HepG2 (cell line): ENCODE data around the gene PTPN13. TPM values are rescaled to one million over a fixed set of nuclear protein-coding genes. Genes with fewer than 3 reads are reported as not detected.

Source experiments
- ATAC-seq: fragments of 200-7000 bp; cut with Tn5 transposase; 3 replicates; pipeline ENCODE4 v1.9.1; 2020; ENCODE audit warnings: mild to moderate bottlenecking, moderate library complexity
- BruUV-seq: library from RNA; stranded (reverse); fragments of 400-500 nt; replicated peaks from 2 replicates; lab custom pipeline; 2021; lab: Mats Ljungman, UMichigan
- CTCF ChIA-PET: fragments of 300-600 bp; formaldehyde crosslinking; extraction: SDS; loops from one replicate; lab custom pipeline; 2021; ENCODE audit warnings: low total read pairs, inconsistent platforms, low intra/inter-chr PET ratio; lab: Yijun Ruan, JAX
- POLR2A ChIA-PET: fragments of 350-600 bp; sonication (Branson Sonifier 250); formaldehyde crosslinking; loops from one replicate; lab custom pipeline; 2020; ENCODE audit warnings: antibody characterized with exemption, inconsistent platforms; lab: Yijun Ruan, JAX
- DNase-seq: peaks from one replicate; pipeline ENCODE4 v3.0.0-alpha.2; 2015; ENCODE audit warnings: low spot score
- FAIRE-seq: peaks from 3 replicates; lab custom pipeline; 2011; peaks lifted over from hg19 to GRCh38; lab: Jason Lieb, UNC
- H2AFZ ChIP-seq: one replicate; pipeline ENCODE4 v1.6.1; 2011; ENCODE audit warnings: low read length, inconsistent platforms
- H3K27ac ChIP-seq: fragments of 300-600 bp; 3 replicates; pipeline ENCODE4 v1.8.0; 2011; ENCODE audit warnings: mixed run types, mild to moderate bottlenecking, mixed read lengths, low read length, inconsistent platforms; ENCODE audit not compliant: insufficient read depth; ENCODE audit errors: extremely low read length
- H3K27me3 ChIP-seq, 2 experiments: fragments of 200-600 bp in 1 of 2; 2 replicates in 1 of 2; 3 replicates in 1 of 2; pipeline versions ENCODE4 v1.6.0 to v1.8.0; 2011; ENCODE audit warnings: low read length in 2 of 2, mild to moderate bottlenecking in 2 of 2, moderate library complexity in 2 of 2, inconsistent platforms in 1 of 2; ENCODE audit not compliant: insufficient read depth in 2 of 2, control insufficient read depth in 1 of 2
- H3K36me3 ChIP-seq, 2 experiments: fragments of 200-600 bp in 1 of 2; replicated peaks in 1 of 2; 2 replicates in 1 of 2; 3 replicates in 1 of 2; pipeline versions ENCODE4 v1.5.1 to v1.8.0; 2011; ENCODE audit warnings: low read length in 2 of 2, inconsistent platforms in 1 of 2; ENCODE audit not compliant: insufficient read depth in 2 of 2, control insufficient read depth in 1 of 2
- H3K4me1 ChIP-seq: 2 replicates; pipeline ENCODE4 v1.5.1; 2012; ENCODE audit warnings: low read length, inconsistent platforms; ENCODE audit not compliant: insufficient read depth
- H3K4me2 ChIP-seq: 2 replicates; pipeline ENCODE4 v1.6.0; 2011; ENCODE audit warnings: low read depth, low read length, inconsistent platforms
- H3K4me3 ChIP-seq, 3 experiments: fragments of 200-600 bp in 1 of 3; sonication (generic), shearing (Covaris generic) in 1 of 3; replicated peaks in 1 of 3; 2 replicates each; pipeline ENCODE4 v1.5.1; 2011 to 2016; ENCODE audit warnings: low read length in 3 of 3, inconsistent platforms in 2 of 3, low read depth in 2 of 3, mild to moderate bottlenecking in 2 of 3, control low read depth in 1 of 3, mixed read lengths in 1 of 3; ENCODE audit not compliant: insufficient read depth in 1 of 3
- H3K79me2 ChIP-seq: one replicate; pipeline ENCODE4 v1.6.1; 2011; ENCODE audit warnings: low read length, inconsistent platforms; ENCODE audit not compliant: insufficient read depth
- H3K9ac ChIP-seq: 2 replicates; pipeline ENCODE4 v1.6.0; 2011; ENCODE audit warnings: mild to moderate bottlenecking, low read depth, low read length, inconsistent platforms; ENCODE audit not compliant: insufficient read depth
- H3K9me3 ChIP-seq: 2 replicates; pipeline ENCODE4 v1.5.1; 2012; ENCODE audit warnings: mild to moderate bottlenecking, low read length
- H4K20me1 ChIP-seq: 2 replicates; pipeline ENCODE4 v1.6.0; 2011; ENCODE audit warnings: inconsistent platforms, mild to moderate bottlenecking, low read length, moderate library complexity; ENCODE audit not compliant: insufficient read depth
- AKAP8 ChIP-seq: sonication (generic); formaldehyde crosslinking; IDR thresholded peaks from 2 replicates; pipeline ENCODE4 v1.5.1; 2020; ENCODE audit warnings: mild to moderate bottlenecking, missing genetic modification reagents
- ARID3A ChIP-seq: IDR thresholded peaks from 2 replicates; pipeline ENCODE4 v1.6.1; 2012; ENCODE audit warnings: low read depth, low read length, improper control_type of control experiment
- ATRX ChIP-seq: sonication (generic); formaldehyde crosslinking; IDR thresholded peaks from 2 replicates; pipeline ENCODE4 v1.4.0; 2020; ENCODE audit warnings: missing genetic modification reagents, borderline replicate concordance
- KLF9 ChIP-seq: IDR thresholded peaks from 2 replicates; pipeline ENCODE4 v1.6.1; 2016; ENCODE audit warnings: low read depth
- PAF1 ChIP-seq: IDR thresholded peaks from 2 replicates; pipeline ENCODE4 v1.6.1; 2016; ENCODE audit warnings: missing genetic modification reagents, missing compliant biosample characterization
- SRY ChIP-seq: sonication (generic); formaldehyde crosslinking; IDR thresholded peaks from 2 replicates; pipeline ENCODE4 v1.8.0; 2022; ENCODE audit warnings: mild to moderate bottlenecking, missing genetic modification reagents
- STAT5B ChIP-seq: sonication (generic); formaldehyde crosslinking; IDR thresholded peaks from 2 replicates; pipeline ENCODE4 v1.4.0; 2020; ENCODE audit warnings: missing genetic modification reagents
- ZNF704 ChIP-seq: sonication (generic); formaldehyde crosslinking; IDR thresholded peaks from 2 replicates; pipeline ENCODE4 v1.8.1; 2023; ENCODE audit warnings: mild to moderate bottlenecking, inconsistent platforms, moderate library complexity, missing genetic modification reagents, borderline replicate concordance
- WGBS: methylation state at CpG from one replicate; pipeline ENCODE4 v1.1.6; 2017; ENCODE audit warnings: low lambda C conversion rate; 5-methylcytosine and 5-hydroxymethylcytosine counted together
- in situ Hi-C: cut with HindIII; loops from 2 replicates; pipeline ENCODE4 v1.10.0; 2017; ENCODE audit warnings: low pct_unique_long_range_greater_than_20kb; ENCODE audit not compliant: extremely low pct_ligation_motif_present
- intact Hi-C: fragments of 100-400 bp; cut with micrococcal nuclease; formaldehyde crosslinking; loops from one replicate; pipeline ENCODE4 v1.10.0; 2022; ENCODE audit not compliant: unreplicated experiment
- polyA plus RNA-seq, 8 experiments: library from polyadenylated mRNA; depleted of rRNA in 3 of 8; stranded (reverse) in 7 of 8; unstranded in 1 of 8; fragments of >200 nt; fragmentation: Illumina TruSeq in 4 of 8; extraction: Trizol in 4 of 8; gene quantifications; 2 replicates each; pipeline versions ENCODE4 v1.2.1 to v1.2.3, GENCODE V29; 2011 to 2016; ENCODE audit warnings: low read depth in 4 of 8, missing spikeins in 1 of 8, mixed read lengths in 1 of 8; ENCODE audit not compliant: insufficient read depth in 1 of 8
- total RNA-seq, 5 experiments: library from RNA; depleted of rRNA; stranded (reverse); fragments of >200 nt; fragmentation: Illumina TruSeq; extraction: Trizol; gene quantifications; 2 replicates each; pipeline ENCODE4 v1.2.3, GENCODE V29; 2016; ENCODE audit warnings: low read depth in 1 of 5
- TF ChIP-seq, protein P1 (sequence below): IDR thresholded peaks from 2 replicates; pipeline ENCODE4 v1.6.1; 2016; ENCODE audit warnings: mild to moderate bottlenecking
- TF ChIP-seq, protein P2 (sequence below): sonication (generic); formaldehyde crosslinking; IDR thresholded peaks from 2 replicates; pipeline ENCODE4 v1.8.1; 2023; ENCODE audit warnings: missing genetic modification reagents, mild to moderate bottlenecking, borderline replicate concordance
- TF ChIP-seq, protein P3 (sequence below): sonication (generic); formaldehyde crosslinking; IDR thresholded peaks from 2 replicates; pipeline ENCODE4 v1.4.0; 2020; ENCODE audit warnings: mild to moderate bottlenecking, missing genetic modification reagents

The PTPN13 gene
- total and polyA plus RNA-seq, 2 of the 13 experiments (the other 11 are each of a cell fraction or from before 2014, with no cell fraction given) = not detected

DNA sequence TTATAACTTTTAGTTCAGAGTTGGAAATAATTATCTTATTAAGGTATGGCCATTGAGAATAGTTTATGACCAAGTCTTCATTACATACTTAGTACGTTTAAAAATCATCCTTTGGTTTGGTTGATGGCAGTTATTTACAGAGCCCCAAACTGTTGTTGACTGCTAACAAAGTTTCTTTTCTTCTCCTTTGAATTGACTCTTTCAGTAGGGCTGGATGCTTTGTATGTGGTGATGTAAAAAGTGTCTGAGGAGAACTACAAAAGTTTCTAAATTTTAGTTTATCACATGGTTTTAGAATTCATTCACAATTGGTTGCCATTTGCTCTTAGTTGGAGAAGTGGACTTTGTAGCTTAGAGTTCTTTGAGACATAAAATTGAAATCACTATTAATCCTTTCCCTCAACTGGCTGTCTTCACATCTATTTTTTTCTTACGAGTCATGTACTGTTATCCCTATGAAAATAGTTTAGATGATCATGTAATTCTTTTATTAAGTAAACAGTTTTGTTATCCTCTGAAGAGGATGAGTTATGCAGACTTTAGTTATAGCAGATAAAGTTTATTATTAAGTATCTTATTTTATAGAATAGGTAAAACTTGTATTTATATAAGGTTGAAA lies 14.8 kb downstream of the PTPN13 start:
- no peak for DNase-seq
- no TSS peak for BruUV-seq
- TF ChIP-seq KLF9 (CRISPR knock-in tag) (no peak), STAT5B (no peak), AKAP8 (CRISPR knock-in tag) (no peak)
- TF ChIP-seq, all 625 proteins: peak for 0
- Histone ChIP-seq H3K36me3 (no peaks in the 10 kb centered on the region), H4K20me1 (no peaks in the 10 kb centered on the region), H3K27me3 (no peaks in the 10 kb centered on the region), H2AFZ (no peak overlapping the region), H3K4me2 (no peak overlapping the region), H3K4me1 (no peaks in the 10 kb centered on the region), H3K9ac (no peak overlapping the region), H3K4me3 (no peak overlapping the region), H3K27ac (no peak overlapping the region), H3K9me3 (no peaks in the 10 kb centered on the region), H3K79me2 (no peaks in the 10 kb centered on the region)
- in situ Hi-C loops (no loop called here), intact Hi-C loops (no loop called here)
- FAIRE-seq (no peak), ATAC-seq (no peak)
- 2% methylated on average over 2 of the region's 2 CpGs for WGBS
- CTCF ChIA-PET = no interaction called here
- POLR2A ChIA-PET = no interaction called here

DNA sequence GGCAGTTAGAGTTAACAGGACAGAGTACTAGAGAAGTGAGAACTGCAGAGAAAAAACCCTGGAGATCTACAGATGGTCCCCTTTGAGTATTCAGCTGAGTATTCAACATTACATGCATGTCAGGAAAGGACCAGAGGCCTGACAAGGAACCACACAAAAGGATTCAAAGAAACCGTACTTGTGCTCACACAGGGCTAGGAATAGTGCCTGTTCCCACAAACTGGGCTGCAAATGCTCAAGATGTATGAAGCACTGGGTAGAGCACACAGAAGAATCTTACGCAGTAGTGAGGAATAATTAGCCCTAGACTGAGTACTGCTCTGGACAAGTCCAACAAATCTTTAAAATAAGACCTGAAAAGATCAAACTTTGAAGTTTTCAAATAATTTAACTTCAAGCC lies 17.6 kb downstream of the PTPN13 start:
- Histone ChIP-seq H3K27ac (no peak overlapping the region), H3K27me3 (no peaks in the 10 kb centered on the region), H3K9ac (no peak overlapping the region), H3K36me3 (no peaks in the 10 kb centered on the region), H3K4me1 (no peaks in the 10 kb centered on the region), H2AFZ (no peak overlapping the region), H3K79me2 (no peaks in the 10 kb centered on the region), H3K4me2 (no peak overlapping the region), H4K20me1 (no peaks in the 10 kb centered on the region), H3K4me3 (no peak overlapping the region), H3K9me3 (no peaks in the 10 kb centered on the region)
- ChIA-PET POLR2A (no interaction called here), CTCF (no interaction called here)
- in situ Hi-C loops (no loop called here), intact Hi-C loops (no loop called here)
- WGBS = 44% methylated on average over 2 of the region's 2 CpGs
- TF ChIP-seq, protein P1, sequence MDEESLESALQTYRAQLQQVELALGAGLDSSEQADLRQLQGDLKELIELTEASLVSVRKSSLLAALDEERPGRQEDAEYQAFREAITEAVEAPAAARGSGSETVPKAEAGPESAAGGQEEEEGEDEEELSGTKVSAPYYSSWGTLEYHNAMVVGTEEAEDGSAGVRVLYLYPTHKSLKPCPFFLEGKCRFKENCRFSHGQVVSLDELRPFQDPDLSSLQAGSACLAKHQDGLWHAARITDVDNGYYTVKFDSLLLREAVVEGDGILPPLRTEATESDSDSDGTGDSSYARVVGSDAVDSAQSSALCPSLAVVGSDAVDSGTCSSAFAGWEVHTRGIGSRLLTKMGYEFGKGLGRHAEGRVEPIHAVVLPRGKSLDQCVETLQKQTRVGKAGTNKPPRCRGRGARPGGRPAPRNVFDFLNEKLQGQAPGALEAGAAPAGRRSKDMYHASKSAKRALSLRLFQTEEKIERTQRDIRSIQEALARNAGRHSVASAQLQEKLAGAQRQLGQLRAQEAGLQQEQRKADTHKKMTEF = no peak
- TF ChIP-seq SRY (CRISPR knock-in tag) (no peak), ZNF704 (CRISPR knock-in tag) (no peak), ARID3A (no peak), ATRX (no peak), PAF1 (CRISPR knock-in tag) (no peak)
- TF ChIP-seq, protein P2, sequence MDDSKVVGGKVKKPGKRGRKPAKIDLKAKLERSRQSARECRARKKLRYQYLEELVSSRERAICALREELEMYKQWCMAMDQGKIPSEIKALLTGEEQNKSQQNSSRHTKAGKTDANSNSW (CRISPR knock-in tag) = no peak
- TF ChIP-seq, protein P3, sequence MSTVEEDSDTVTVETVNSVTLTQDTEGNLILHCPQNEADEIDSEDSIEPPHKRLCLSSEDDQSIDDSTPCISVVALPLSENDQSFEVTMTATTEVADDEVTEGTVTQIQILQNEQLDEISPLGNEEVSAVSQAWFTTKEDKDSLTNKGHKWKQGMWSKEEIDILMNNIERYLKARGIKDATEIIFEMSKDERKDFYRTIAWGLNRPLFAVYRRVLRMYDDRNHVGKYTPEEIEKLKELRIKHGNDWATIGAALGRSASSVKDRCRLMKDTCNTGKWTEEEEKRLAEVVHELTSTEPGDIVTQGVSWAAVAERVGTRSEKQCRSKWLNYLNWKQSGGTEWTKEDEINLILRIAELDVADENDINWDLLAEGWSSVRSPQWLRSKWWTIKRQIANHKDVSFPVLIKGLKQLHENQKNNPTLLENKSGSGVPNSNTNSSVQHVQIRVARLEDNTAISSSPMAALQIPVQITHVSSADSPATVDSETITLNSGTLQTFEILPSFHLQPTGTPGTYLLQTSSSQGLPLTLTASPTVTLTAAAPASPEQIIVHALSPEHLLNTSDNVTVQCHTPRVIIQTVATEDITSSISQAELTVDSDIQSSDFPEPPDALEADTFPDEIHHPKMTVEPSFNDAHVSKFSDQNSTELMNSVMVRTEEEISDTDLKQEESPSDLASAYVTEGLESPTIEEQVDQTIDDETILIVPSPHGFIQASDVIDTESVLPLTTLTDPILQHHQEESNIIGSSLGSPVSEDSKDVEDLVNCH (CRISPR knock-in tag) = no peak
- ATAC-seq (no peak), DNase-seq (no peak), FAIRE-seq (no peak)
- no TSS peak for BruUV-seq
